Psoas muscle (tissue), 8 donors: ENCODE data around the gene PSMD2. TPM values are rescaled to one million over a fixed set of nuclear protein-coding genes. Genes with fewer than 3 reads are reported as not detected.

Experiments
- ATAC-seq, 4 donors: fragments of 200-7000 bp; cut with Tn5 transposase; one replicate each; pipeline ENCODE4 v1.9.1; 2020; ENCODE audit warnings: moderate library complexity in 3 of 4, mild to moderate bottlenecking in 2 of 4
- DNase-seq, 2 donors: peaks; one replicate each; pipeline ENCODE4 v3.0.0-alpha.2; 2020
- H3K27ac ChIP-seq: fragments of 200-600 bp; one replicate; pipeline ENCODE4 v1.8.0; 2022
- H3K27me3 ChIP-seq, 3 donors: fragments of 200-600 bp in 1 of 3; one replicate each; pipeline versions ENCODE4 v1.6.1 to v1.8.0; 2013 to 2022; ENCODE audit warnings: low read length in 2 of 3, mild to moderate bottlenecking in 2 of 3, moderate library complexity in 1 of 3; ENCODE audit not compliant: insufficient read depth in 3 of 3
- H3K36me3 ChIP-seq, 2 donors: fragments of 200-600 bp in 1 of 2; one replicate each; pipeline versions ENCODE4 v1.6.1 to v1.8.0; 2013 to 2022; ENCODE audit warnings: low read depth in 1 of 2, mild to moderate bottlenecking in 1 of 2, moderate library complexity in 1 of 2; ENCODE audit not compliant: insufficient read depth in 1 of 2
- H3K4me1 ChIP-seq: fragments of 200-600 bp; one replicate; pipeline ENCODE4 v1.8.0; 2022
- H3K4me3 ChIP-seq: fragments of 200-600 bp; one replicate; pipeline ENCODE4 v1.8.0; 2022; ENCODE audit warnings: mild to moderate bottlenecking
- H3K9me3 ChIP-seq: fragments of 200-600 bp; one replicate; pipeline ENCODE4 v1.8.0; 2022
- CTCF ChIP-seq: fragments of 200-600 bp; IDR thresholded peaks from one replicate; pipeline ENCODE4 v1.8.0; 2022; ENCODE audit warnings: antibody characterized with exemption
- WGBS, 3 donors: extraction: QIAGEN DNeasy Blood & Tissue Kit; methylation state at CpG; one replicate each; pipeline versions ENCODE4 v1.1.6 to v1.1.7; 2013; 5-methylcytosine and 5-hydroxymethylcytosine counted together
- intact Hi-C, 2 donors: fragments of 100-400 bp; cut with DNase I; formaldehyde crosslinking; loops; one replicate each; pipeline versions ENCODE4 v1.11.0 to v1.14.2; 2022
- polyA plus RNA-seq, 3 donors: library from polyadenylated mRNA; stranded (reverse); fragments of 200-250 nt; gene quantifications; one replicate each; pipeline ENCODE4 v1.2.3, GENCODE V29; 2013
- total RNA-seq, 4 donors: library from RNA; stranded (reverse); fragmentation: NEBNext Ultra II Directional in 2 of 4; extraction: Animal tissue kit (Norgen Biotek cat#: 25700) in 2 of 4; gene quantifications; one replicate each; pipeline versions ENCODE4 v1.2.1 to v1.2.4, GENCODE V29; 2021 to 2023
- donor health status: healthy with polysubstance abuse.
- donor health status: DM: no; HTN: no; CAD: no; lungs with moderate emphysema.
- donor health status: Bipolar disorder and iron deficiency.
- donor health status: healthy.
- donor health status: DM: yes; HTN: yes; CAD: no.
- donor health status: DM: no; HTN: no; CAD: no.
- donor health status: DM: no; HTN: no; CAD: no.
- donor health status: DM: yes; HTN: yes; CAD: no.

Gene PSMD2
- total and polyA plus RNA-seq, 7 donors = 338 to 898 (median 430) TPM

DNA sequence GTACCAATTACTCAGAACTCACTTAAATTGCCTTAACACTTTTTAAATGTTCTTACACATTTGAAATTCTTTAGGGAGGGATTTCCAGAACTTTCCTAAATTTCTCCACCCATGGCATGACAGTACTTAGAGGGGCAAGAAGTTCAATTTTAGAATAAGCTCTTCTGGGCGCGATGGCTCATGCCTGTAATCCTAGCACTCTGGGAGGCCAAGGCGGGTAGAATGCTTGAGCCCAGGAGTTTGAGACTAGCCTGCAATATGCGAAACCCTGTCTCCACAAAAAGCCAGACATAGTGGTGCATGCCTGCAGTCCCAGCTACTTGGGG lies 49.0 kb downstream of the PSMD2 start:
- Histone ChIP-seq H3K4me3 (no peak overlapping the region), H3K36me3 (peaks cover 2 to 22% of the 10 kb centered on the region in 2 donors), H3K27ac (no peak overlapping the region), H3K27me3 (no peaks in the 10 kb centered on the region), H3K4me1 (peaks cover 11% of the 10 kb centered on the region), H3K9me3 (no peaks in the 10 kb centered on the region)
- no peak for TF ChIP-seq CTCF
- no peak for DNase-seq
- WGBS, 3 donors = 67 to 79% (median 69%) methylated on average over 4 of the region's 4 CpGs
- intact Hi-C loops = no loop called here
- ATAC-seq = no peak

- Histone ChIP-seq H3K27me3 (no peaks in the 10 kb centered on the region), H3K9me3 (no peaks in the 10 kb centered on the region), H3K36me3 (peaks cover 0 to 7% of the 10 kb centered on the region in 2 donors), H3K27ac (no peak overlapping the region), H3K4me1 (peaks cover 11% of the 10 kb centered on the region), H3K4me3 (no peak overlapping the region)
- no peak for ATAC-seq
- no peak for TF ChIP-seq CTCF
- DNase-seq = peak in 1 of 2 donors; percentile 30
- intact Hi-C loops = no loop called here
- 79 to 82% (median 80%) methylated on average over 10 of the region's 10 CpGs for WGBS, 3 donors
These were observed 50.8 kb downstream of the PSMD2 start for GRCh38 chr3:184349563-184350470.

GRCh38 chr3:184350618-184351017 lies 51.6 kb downstream of the PSMD2 start:
- intact Hi-C loops = no loop called here

GRCh38 chr3:184351511-184352148 lies 52.6 kb downstream of the PSMD2 start:
- DNase-seq = peak in 1 of 2 donors; percentile 19
- Histone ChIP-seq H3K9me3 (no peaks in the 10 kb centered on the region), H3K27me3 (no peaks in the 10 kb centered on the region), H3K27ac (no peak overlapping the region), H3K4me3 (no peak overlapping the region), H3K36me3 (peaks cover 0 to 7% of the 10 kb centered on the region in 2 donors), H3K4me1 (no peaks in the 10 kb centered on the region)
- TF ChIP-seq CTCF = no peak
- no peak for ATAC-seq
- WGBS, 3 donors = 54 to 59% (median 58%) methylated on average over 9 of the region's 9 CpGs
- intact Hi-C loops = no loop called here

More at GRCh38 chr3:184350618-184351017, 51.6 kb downstream of the PSMD2 start:
- H3K9me3 ChIP-seq = no peaks in the 10 kb centered on the region
- DNase-seq (peak in 1 of 2 donors; percentile 6), ATAC-seq (no peak)
- peaks cover 7% of the 10 kb centered on the region for H3K4me1 ChIP-seq
- H3K27ac ChIP-seq = no peak overlapping the region
- WGBS, 3 donors = 92 to 96% (median 96%) methylated on average over 6 of the region's 6 CpGs
- H3K4me3 ChIP-seq = no peak overlapping the region
- TF ChIP-seq CTCF = no peak
- no peaks in the 10 kb centered on the region for H3K27me3 ChIP-seq
- peaks cover 0 to 6% of the 10 kb centered on the region in 2 donors for H3K36me3 ChIP-seq
